ENCODE data around the gene MNX1.

Gene MNX1

DNA sequence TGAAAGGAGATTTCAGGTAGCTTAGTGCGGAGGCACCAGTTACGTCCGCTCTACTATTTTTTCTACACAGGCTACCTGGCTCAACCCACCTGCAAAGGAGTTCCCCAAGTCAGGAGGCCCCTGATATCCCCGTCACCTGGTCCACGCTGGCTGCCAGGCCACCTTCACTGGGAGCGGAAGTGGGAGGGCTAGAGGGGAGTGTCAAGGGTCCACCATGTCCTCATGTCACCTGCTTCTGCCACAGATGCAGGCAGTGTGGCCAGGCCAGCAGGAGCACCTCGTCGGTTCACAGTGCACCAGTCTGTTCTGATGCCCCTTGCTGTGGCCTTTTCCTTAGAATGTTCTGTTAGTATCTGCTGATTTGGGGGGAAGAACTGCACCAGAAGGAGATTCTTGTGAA is 44.1 kb downstream of the MNX1 start:
- DNase-seq = no peak

DNA sequence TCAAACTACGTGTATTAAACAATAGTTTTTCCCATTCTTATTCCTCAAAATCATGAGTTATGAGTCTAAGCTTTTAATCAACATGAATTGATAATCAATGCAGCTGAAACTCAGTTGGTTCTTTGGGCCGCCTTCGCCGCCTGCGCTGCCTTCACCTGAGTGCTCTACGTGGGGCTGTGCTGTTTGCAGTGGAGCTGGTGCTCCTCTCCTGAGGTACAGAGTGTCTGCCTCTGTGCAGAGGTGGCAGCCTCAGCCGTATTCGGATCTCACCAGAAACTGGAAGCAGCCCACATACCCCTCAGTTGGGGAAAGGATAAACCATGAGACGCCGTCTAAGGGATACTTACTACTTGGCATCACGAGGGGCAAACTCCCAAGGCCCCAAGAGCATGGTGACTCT is 45.5 kb downstream of the MNX1 start:
- no peak for DNase-seq

DNA sequence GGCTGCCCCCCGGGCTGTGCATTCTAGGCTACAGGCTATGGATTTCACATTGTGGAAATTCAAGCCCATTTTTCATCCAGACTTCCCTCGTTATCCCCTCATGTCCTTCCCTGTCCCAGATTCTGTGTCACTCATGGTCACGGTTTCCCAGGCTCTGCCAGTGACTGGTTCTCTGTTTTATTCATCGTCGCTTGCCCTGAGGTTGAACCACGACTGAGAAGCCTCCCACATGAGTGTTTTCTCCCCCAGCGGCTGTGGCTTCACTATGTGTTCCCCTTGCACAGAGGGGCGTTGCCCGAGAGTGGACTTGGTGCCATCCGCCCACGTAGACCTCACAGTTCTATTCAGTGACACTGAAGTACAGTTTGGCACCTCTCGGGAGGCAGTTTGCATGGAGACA is 47.0 kb downstream of the MNX1 start:
- DNase-seq = no peak

DNA sequence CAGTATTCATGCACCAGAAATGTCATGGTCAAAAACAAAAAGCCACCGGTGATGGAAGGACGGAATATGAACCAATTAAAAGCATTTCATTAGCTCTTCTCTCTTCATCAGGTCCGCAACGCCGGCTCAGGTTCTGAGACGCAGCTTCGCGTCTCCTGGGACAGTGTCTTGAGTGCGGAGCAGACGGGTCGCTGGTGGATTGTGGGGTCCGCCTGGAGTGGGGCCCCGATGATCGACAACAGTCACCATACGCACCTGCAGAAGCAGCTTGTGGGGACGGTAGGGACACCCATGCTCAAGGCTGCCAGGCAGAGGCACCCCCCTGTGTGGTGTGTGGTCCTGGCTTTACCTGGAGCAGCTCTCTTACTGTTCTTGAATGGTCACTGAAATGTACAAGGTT is 47.6 kb downstream of the MNX1 start:
- no peak for DNase-seq

DNA sequence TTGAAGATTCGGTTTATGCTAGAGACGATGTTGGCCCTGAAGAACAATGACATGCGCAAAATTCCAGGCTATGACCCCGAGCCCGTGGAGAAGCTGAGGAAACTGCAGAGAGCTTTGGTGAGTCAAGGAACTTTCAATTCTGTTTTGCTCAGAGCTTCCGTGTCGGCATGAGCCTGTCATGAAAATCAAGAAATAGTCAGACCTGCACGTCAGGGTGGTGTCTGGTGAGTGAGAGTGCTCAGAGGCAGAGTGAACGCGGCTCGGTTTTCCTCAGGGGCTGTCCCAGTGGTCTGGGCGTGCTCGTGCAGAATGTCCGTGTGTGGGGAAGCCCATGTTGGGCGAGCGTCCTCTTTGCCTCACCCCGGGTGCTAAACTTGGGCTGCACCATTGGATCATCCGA is 48.3 kb downstream of the MNX1 start:
- DNase-seq = no peak

DNA sequence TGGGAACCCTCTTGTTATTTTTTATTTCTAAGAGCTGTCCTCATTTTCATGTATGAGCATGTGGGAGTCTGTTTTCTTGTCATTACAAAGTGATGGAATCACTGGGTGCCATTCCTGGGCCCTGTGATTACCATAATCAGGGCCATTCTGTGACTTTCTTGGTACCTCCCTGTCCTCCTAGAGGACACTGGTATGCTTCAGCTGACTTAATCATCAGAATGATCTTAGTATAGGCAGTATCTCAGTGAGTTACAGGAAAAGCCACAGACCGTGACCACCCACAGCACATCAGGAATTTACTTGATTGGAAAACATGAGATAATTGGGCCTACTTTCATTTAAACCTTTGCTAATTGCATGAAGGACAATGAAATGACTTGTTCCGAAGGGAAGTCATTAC is 53.7 kb downstream of the MNX1 start:
- no peak for DNase-seq

DNA sequence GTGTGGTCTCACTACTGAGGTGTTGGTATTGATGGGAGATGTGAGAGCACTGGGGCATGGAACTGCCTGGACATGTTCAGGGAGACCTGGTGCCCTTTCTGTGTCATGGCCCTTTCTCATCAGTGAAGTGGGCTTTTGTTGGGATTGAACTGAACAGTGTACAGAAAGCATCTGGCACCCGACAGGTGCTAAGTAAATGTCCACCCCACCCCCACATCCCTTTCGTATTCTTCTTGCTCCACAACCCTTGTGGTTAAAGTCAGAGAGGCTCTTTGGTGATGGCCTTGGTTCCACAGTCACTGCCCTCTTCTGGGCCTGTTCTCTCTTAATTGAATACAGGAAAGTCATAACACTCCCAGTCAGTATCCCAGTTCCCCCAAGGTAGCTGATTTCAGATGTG is 55.5 kb downstream of the MNX1 start:
- DNase-seq = no peak

Measured in NCI-H2081 treated with DMSO at 0.1 percent for 48 hours (cell line).